GM12878 (cell line): Measurements from ENCODE around the gene PDIK1L. TPM values are rescaled to one million over a fixed set of nuclear protein-coding genes. Genes with fewer than 3 reads are reported as not detected.

Experiments used
- ATAC-seq: fragments of 200-7000 bp; cut with Tn5 transposase; 3 replicates; pipeline ENCODE4 v1.9.1; 2020; ENCODE audit warnings: mild to moderate bottlenecking, moderate library complexity
- BruUV-seq: library from RNA; stranded (reverse); fragments of 400-500 nt; replicated peaks from 2 replicates; lab custom pipeline; 2021; lab: Mats Ljungman, UMichigan
- CTCF ChIA-PET: fragments of 300-600 bp; sonication (Branson Sonifier 250); formaldehyde crosslinking; extraction: SDS; loops from one replicate; lab custom pipeline; 2021; ENCODE audit warnings: inconsistent platforms; lab: Yijun Ruan, JAX
- POLR2A ChIA-PET: fragments of 350-600 bp; formaldehyde crosslinking; extraction: SDS; loops from one replicate; lab custom pipeline; 2021; ENCODE audit warnings: inconsistent platforms; lab: Charles Lee
- RAD21 ChIA-PET: fragments of 300-600 bp; sonication (Branson Sonifier 250); formaldehyde crosslinking; loops from one replicate; lab custom pipeline; 2023; ENCODE audit warnings: antibody characterized with exemption; ENCODE audit not compliant: unreplicated experiment; lab: Charles Lee
- SMC1A ChIA-PET: fragments of 300-600 bp; sonication (Branson Sonifier 250); formaldehyde crosslinking; loops from one replicate; lab custom pipeline; 2023; ENCODE audit not compliant: unreplicated experiment, uncharacterized antibody; lab: Charles Lee
- DNase-seq: peaks from one replicate; pipeline ENCODE4 v3.0.0-alpha.2; 2011; ENCODE audit warnings: low read depth, low spot score
- FAIRE-seq: peaks from 3 replicates; lab custom pipeline; 2011; peaks lifted over from hg19 to GRCh38; lab: Jason Lieb, UNC
- H2AFZ ChIP-seq: 2 replicates; pipeline ENCODE4 v1.6.0; 2011; ENCODE audit warnings: low read depth, low read length, control low read depth; ENCODE audit not compliant: control insufficient read depth
- H3K27ac ChIP-seq: 2 replicates; pipeline ENCODE4 v1.5.1; 2011; ENCODE audit warnings: control low read depth; ENCODE audit not compliant: control insufficient read depth, insufficient read depth
- H3K27me3 ChIP-seq, 2 experiments: replicated peaks in 1 of 2; 2 replicates each; pipeline versions ENCODE4 v1.6.0 to v1.6.1; 2011; ENCODE audit warnings: low read length in 1 of 2; ENCODE audit not compliant: control insufficient read depth in 2 of 2, insufficient read depth in 2 of 2
- H3K36me3 ChIP-seq, 2 experiments: 2 replicates each; pipeline ENCODE4 v1.5.1; 2011; ENCODE audit warnings: low read length in 1 of 2; ENCODE audit not compliant: control insufficient read depth in 2 of 2, insufficient read depth in 2 of 2
- H3K4me1 ChIP-seq: 2 replicates; pipeline ENCODE4 v1.6.1; 2011; ENCODE audit warnings: mild to moderate bottlenecking, low read length, moderate library complexity, mixed read lengths; ENCODE audit not compliant: control insufficient read depth, insufficient read depth
- H3K4me2 ChIP-seq: 2 replicates; pipeline ENCODE4 v1.6.0; 2011; ENCODE audit warnings: control low read depth; ENCODE audit not compliant: control insufficient read depth, insufficient read depth
- H3K4me3 ChIP-seq: fragments of 200-600 bp; sonication (generic); 2 replicates; pipeline ENCODE4 v1.5.1; 2016
- H3K79me2 ChIP-seq: 2 replicates; pipeline ENCODE4 v1.6.0; 2011; ENCODE audit warnings: low read length; ENCODE audit not compliant: control insufficient read depth, insufficient read depth
- H3K9ac ChIP-seq: 2 replicates; pipeline ENCODE4 v1.8.0; 2011; ENCODE audit warnings: low read length, control low read depth, mixed read lengths; ENCODE audit not compliant: control insufficient read depth, insufficient read depth
- H3K9me3 ChIP-seq: replicated peaks from 3 replicates; pipeline ENCODE4 v1.5.1; 2011; ENCODE audit warnings: mild to moderate bottlenecking, low read length; ENCODE audit not compliant: control insufficient read depth, insufficient read depth
- H4K20me1 ChIP-seq: 2 replicates; pipeline ENCODE4 v1.6.0; 2011; ENCODE audit not compliant: control insufficient read depth, insufficient read depth
- DPF2 ChIP-seq: fragments of 450-650 bp; IDR thresholded peaks from 2 replicates; pipeline ENCODE4 v1.6.1; 2017; ENCODE audit warnings: mild to moderate bottlenecking
- SREBF2 ChIP-seq: IDR thresholded peaks from 2 replicates; pipeline ENCODE4 v1.6.1; 2012; ENCODE audit warnings: mild to moderate bottlenecking, low read length
- SUPT20H ChIP-seq: IDR thresholded peaks from 2 replicates; pipeline ENCODE4 v1.6.1; 2011; ENCODE audit warnings: low read depth, mild to moderate bottlenecking, low read length, moderate library complexity, borderline replicate concordance; ENCODE audit not compliant: control insufficient read depth
- WGBS: methylation state at CpG from one replicate; pipeline ENCODE4 v1.1.6; 2016; ENCODE audit warnings: low lambda C conversion rate; ENCODE audit not compliant: insufficient replicate concordance, insufficient coverage; ENCODE audit errors: missing lambda C conversion rate; 5-methylcytosine and 5-hydroxymethylcytosine counted together
- in situ Hi-C: fragments of 300-500 bp; cut with MboI; formaldehyde crosslinking; loops from 9 replicates; pipeline ENCODE4 v1.14.3; 2018; ENCODE audit warnings: mixed read lengths
- intact Hi-C: fragments of 100-400 bp; cut with micrococcal nuclease; formaldehyde crosslinking; loops from one replicate; pipeline ENCODE4 v1.14.2; 2022; ENCODE audit not compliant: unreplicated experiment
- polyA plus RNA-seq, 11 experiments: library from polyadenylated mRNA; depleted of rRNA in 4 of 11; unstranded in 6 of 11; stranded (reverse) in 5 of 11; fragments of >200 nt; fragmentation: Nextera tagmentation in 4 of 11; fragmentation: Illumina TruSeq in 1 of 11; extraction: Ambion mirVana in 4 of 11; extraction: Trizol in 1 of 11; gene quantifications; 1 replicate in 1 of 11; 2 replicates in 10 of 11; pipeline versions ENCODE4 v1.2.1 to v1.2.3, GENCODE V29; 2011 to 2016; ENCODE audit warnings: inconsistent platforms in 2 of 11, missing spikeins in 2 of 11, low read depth in 1 of 11
- total RNA-seq, 4 experiments: library from RNA; depleted of rRNA in 3 of 4; stranded (reverse); fragments of >200 nt in 3 of 4; fragmentation: Illumina TruSeq in 1 of 4; extraction: Trizol in 1 of 4; gene quantifications; 2 replicates each; pipeline versions ENCODE4 v1.2.1 to v1.2.3, GENCODE V29; 2013 to 2021
- TF ChIP-seq, protein P1 (sequence below): IDR thresholded peaks from 2 replicates; pipeline ENCODE4 v1.6.1; 2012; ENCODE audit warnings: improper control_type of control experiment, low read depth, low read length; ENCODE audit not compliant: insufficient replicate concordance

The PDIK1L gene
- total and polyA plus RNA-seq, 10 of the 15 experiments (the other 5 are each of a cell fraction or from before 2014, with no cell fraction given) = 4.0 to 15.9 (median 10.5) TPM

DNA sequence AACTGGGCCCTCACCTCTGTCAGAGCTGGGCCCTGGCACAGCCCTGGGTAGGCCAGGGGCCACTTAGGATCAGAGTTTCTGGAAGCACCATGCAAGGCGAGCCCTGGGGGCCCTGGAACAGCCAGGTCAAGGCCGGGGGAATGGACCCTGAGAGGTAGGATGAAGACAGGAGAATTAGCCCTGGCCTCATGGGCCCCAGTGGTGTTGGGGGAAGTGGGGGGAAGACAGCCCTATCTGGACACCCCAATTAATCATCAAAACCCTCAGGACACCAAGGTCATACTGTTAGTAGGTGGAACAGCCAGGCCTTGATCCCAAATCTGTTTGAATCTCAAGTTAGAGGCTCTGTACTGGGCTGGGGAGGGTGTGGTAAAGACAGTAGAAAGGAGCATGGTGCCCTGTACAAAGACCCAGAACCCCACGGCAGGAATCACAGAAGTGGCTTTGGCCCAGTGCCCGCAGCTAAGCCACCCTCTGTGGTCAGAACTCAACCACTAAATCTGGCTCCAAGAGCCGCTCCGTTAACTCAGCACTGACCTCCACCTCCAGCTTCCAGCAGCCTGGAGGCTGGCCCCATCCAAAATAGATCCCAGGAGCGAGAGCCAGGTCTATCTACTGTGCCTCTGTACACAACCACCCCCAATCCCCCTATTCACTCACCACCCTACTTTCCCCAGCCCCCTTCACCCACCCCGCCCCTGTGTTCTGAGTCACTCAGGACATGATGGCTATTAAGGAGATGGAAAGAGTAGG lies 30.2 kb upstream of the PDIK1L start (continued):
- TF ChIP-seq, protein P1, sequence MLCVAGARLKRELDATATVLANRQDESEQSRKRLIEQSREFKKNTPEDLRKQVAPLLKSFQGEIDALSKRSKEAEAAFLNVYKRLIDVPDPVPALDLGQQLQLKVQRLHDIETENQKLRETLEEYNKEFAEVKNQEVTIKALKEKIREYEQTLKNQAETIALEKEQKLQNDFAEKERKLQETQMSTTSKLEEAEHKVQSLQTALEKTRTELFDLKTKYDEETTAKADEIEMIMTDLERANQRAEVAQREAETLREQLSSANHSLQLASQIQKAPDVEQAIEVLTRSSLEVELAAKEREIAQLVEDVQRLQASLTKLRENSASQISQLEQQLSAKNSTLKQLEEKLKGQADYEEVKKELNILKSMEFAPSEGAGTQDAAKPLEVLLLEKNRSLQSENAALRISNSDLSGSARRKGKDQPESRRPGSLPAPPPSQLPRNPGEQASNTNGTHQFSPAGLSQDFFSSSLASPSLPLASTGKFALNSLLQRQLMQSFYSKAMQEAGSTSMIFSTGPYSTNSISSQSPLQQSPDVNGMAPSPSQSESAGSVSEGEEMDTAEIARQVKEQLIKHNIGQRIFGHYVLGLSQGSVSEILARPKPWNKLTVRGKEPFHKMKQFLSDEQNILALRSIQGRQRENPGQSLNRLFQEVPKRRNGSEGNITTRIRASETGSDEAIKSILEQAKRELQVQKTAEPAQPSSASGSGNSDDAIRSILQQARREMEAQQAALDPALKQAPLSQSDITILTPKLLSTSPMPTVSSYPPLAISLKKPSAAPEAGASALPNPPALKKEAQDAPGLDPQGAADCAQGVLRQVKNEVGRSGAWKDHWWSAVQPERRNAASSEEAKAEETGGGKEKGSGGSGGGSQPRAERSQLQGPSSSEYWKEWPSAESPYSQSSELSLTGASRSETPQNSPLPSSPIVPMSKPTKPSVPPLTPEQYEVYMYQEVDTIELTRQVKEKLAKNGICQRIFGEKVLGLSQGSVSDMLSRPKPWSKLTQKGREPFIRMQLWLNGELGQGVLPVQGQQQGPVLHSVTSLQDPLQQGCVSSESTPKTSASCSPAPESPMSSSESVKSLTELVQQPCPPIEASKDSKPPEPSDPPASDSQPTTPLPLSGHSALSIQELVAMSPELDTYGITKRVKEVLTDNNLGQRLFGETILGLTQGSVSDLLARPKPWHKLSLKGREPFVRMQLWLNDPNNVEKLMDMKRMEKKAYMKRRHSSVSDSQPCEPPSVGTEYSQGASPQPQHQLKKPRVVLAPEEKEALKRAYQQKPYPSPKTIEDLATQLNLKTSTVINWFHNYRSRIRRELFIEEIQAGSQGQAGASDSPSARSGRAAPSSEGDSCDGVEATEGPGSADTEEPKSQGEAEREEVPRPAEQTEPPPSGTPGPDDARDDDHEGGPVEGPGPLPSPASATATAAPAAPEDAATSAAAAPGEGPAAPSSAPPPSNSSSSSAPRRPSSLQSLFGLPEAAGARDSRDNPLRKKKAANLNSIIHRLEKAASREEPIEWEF = no peak
- TF ChIP-seq SREBF2 (no peak), SUPT20H (no peak)

DNA sequence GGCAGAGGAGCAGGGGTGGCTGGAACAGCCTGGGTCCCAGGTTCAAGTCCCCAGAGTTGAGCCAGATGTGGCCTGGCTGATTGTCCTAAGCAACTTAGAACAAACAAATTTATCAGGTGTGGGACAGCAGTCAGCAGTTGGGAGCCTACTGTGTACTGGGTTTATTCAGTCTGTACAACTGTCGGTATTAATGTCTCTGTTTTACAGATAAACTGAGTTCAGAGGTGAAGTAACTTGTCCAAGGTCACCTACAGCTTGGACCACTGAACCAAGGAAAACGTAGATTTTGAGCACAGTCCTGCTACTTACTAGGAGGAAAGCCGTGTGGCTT lies 29.6 kb upstream of the PDIK1L start:
- no peak overlapping the region for H3K4me3 ChIP-seq
- SMC1A ChIA-PET = no interaction called here
- WGBS = 13% methylated on average over 3 of the region's 3 CpGs
- H3K27me3 ChIP-seq = no peaks in the 10 kb centered on the region; a peak in 2 of 4 replicates
- H3K79me2 ChIP-seq = no peaks in the 10 kb centered on the region
- H3K27ac ChIP-seq = no peak overlapping the region
- no peaks in the 10 kb centered on the region for H3K36me3 ChIP-seq
- in situ Hi-C loops (no loop called here), intact Hi-C loops (no loop called here)
- ATAC-seq (no peak), FAIRE-seq (no peak), DNase-seq (no peak)
- H4K20me1 ChIP-seq = no peaks in the 10 kb centered on the region
- TF ChIP-seq DPF2 = no peak
- no peaks in the 10 kb centered on the region for H3K9me3 ChIP-seq
- RAD21 ChIA-PET = no interaction called here
- CTCF ChIA-PET = no interaction called here
- no peaks in the 10 kb centered on the region for H3K4me1 ChIP-seq
- BruUV-seq = no TSS peak
- no peak overlapping the region for H3K4me2 ChIP-seq
- no peak overlapping the region for H2AFZ ChIP-seq
- POLR2A ChIA-PET = no interaction called here
- no peak overlapping the region for H3K9ac ChIP-seq
